B cell (primary cell): ENCODE measurements around the gene ELFN1. TPM values are rescaled to one million over a fixed set of nuclear protein-coding genes. Genes with fewer than 3 reads are reported as not detected.
"Not testable (repeated sequence)": the region's sequence is repeated elsewhere in the genome, so short reads cannot be mapped to it uniquely, and the experiment has no call there.

Experiments used
- ATAC-seq: fragments of 200-7000 bp; cut with Tn5 transposase; one replicate; pipeline ENCODE4 v1.10.0; 2021; ENCODE audit warnings: low read depth, mild to moderate bottlenecking, moderate number of reproducible peaks, moderate library complexity
- CTCF ChIA-PET: fragments of 350-600 bp; sonication (Branson Sonifier 250); formaldehyde crosslinking; loops from one replicate; lab custom pipeline; 2021; ENCODE audit warnings: antibody characterized with exemption, inconsistent platforms; lab: Charles Lee
- POLR2A ChIA-PET: fragments of 350-600 bp; sonication (Branson Sonifier 250); formaldehyde crosslinking; loops from one replicate; lab custom pipeline; 2021; ENCODE audit warnings: antibody characterized with exemption; lab: Charles Lee
- DNase-seq: peaks from one replicate; pipeline ENCODE4 v3.0.0; 2013
- H2AFZ ChIP-seq: 2 replicates; pipeline ENCODE4 v1.6.1; 2012; ENCODE audit warnings: mild to moderate bottlenecking, low read depth, low read length; ENCODE audit not compliant: insufficient read depth, poor library complexity, severe bottlenecking
- H3K27ac ChIP-seq, 2 donors: 1 replicate in 1 of 2; 2 replicates in 1 of 2; pipeline ENCODE4 v1.5.1; 2012 to 2013; ENCODE audit warnings: low read length in 2 of 2, mild to moderate bottlenecking in 2 of 2, moderate library complexity in 1 of 2
- H3K27me3 ChIP-seq, 4 experiments: fragments of 200-600 bp in 1 of 4; sonication (generic) in 1 of 4; replicated peaks in 1 of 4; 1 replicate in 2 of 4; 2 replicates in 2 of 4; pipeline versions ENCODE4 v1.6.1 to v1.7.0; 2013 to 2016; ENCODE audit warnings: low read length in 3 of 4, mild to moderate bottlenecking in 2 of 4, mixed read lengths in 1 of 4, moderate library complexity in 1 of 4; ENCODE audit not compliant: insufficient read depth in 4 of 4, control insufficient read depth in 3 of 4; ENCODE audit errors: control extremely low read depth in 1 of 4
- H3K36me3 ChIP-seq, 2 experiments: replicated peaks in 1 of 2; 1 replicate in 1 of 2; 2 replicates in 1 of 2; pipeline versions ENCODE4 v1.6.1 to v1.7.1; 2013; ENCODE audit warnings: low read length in 1 of 2; ENCODE audit not compliant: insufficient read depth in 2 of 2, control insufficient read depth in 1 of 2; ENCODE audit errors: control extremely low read depth in 1 of 2, extremely low read depth in 1 of 2
- H3K4me1 ChIP-seq, 2 donors: fragments of 200-600 bp in 1 of 2; sonication (generic) in 1 of 2; 1 replicate in 1 of 2; 2 replicates in 1 of 2; pipeline versions ENCODE4 v1.5.1 to v1.6.1; 2013 to 2017; ENCODE audit warnings: low read length in 2 of 2; ENCODE audit not compliant: control insufficient read depth in 2 of 2, insufficient read depth in 2 of 2
- H3K4me2 ChIP-seq: replicated peaks from 2 replicates; pipeline ENCODE3; 2012; ENCODE audit warnings: mild to moderate bottlenecking, low read depth, low read length; ENCODE audit not compliant: poor library complexity, severe bottlenecking
- H3K4me3 ChIP-seq, 5 experiments: fragments of 200-600 bp in 1 of 5; sonication (generic) in 1 of 5; 1 replicate in 3 of 5; 2 replicates in 2 of 5; pipeline versions ENCODE4 v1.5.1 to v1.7.0; 2011 to 2016; ENCODE audit warnings: low read length in 4 of 5, mild to moderate bottlenecking in 4 of 5, low read depth in 2 of 5, control low read depth in 1 of 5, moderate library complexity in 1 of 5; ENCODE audit not compliant: insufficient read depth in 1 of 5; ENCODE audit errors: control extremely low read depth in 1 of 5, extremely low read depth in 1 of 5
- H3K79me2 ChIP-seq: fragments of 200-600 bp; sonication (generic); one replicate; pipeline ENCODE4 v1.6.0; 2016; ENCODE audit warnings: low read length; ENCODE audit not compliant: control insufficient read depth, insufficient read depth
- H3K9ac ChIP-seq: fragments of 200-600 bp; sonication (generic); 2 replicates; pipeline ENCODE4 v1.6.1; 2017; ENCODE audit warnings: mild to moderate bottlenecking, low read length, moderate library complexity
- H3K9me3 ChIP-seq, 3 donors: one replicate each; pipeline versions ENCODE4 v1.6.1 to v1.7.1; 2013; ENCODE audit warnings: low read length in 2 of 3; ENCODE audit not compliant: control insufficient read depth in 2 of 3, insufficient read depth in 1 of 3; ENCODE audit errors: control extremely low read depth in 1 of 3
- H4K20me1 ChIP-seq: 2 replicates; pipeline ENCODE4 v1.6.0; 2012; ENCODE audit warnings: mild to moderate bottlenecking, low read length; ENCODE audit not compliant: insufficient read depth, control insufficient read depth, poor library complexity, severe bottlenecking
- H3K27ac Mint-ChIP-seq: one replicate; pipeline ENCODE4 v1.8.0; 2021; ENCODE audit warnings: mixed read lengths
- H3K27me3 Mint-ChIP-seq: one replicate; pipeline ENCODE4 v1.8.0; 2021; ENCODE audit warnings: mixed read lengths
- H3K4me1 Mint-ChIP-seq: one replicate; pipeline ENCODE4 v1.8.0; 2021; ENCODE audit warnings: mixed read lengths
- H3K4me3 Mint-ChIP-seq: one replicate; pipeline ENCODE4 v1.8.0; 2021; ENCODE audit warnings: mixed read lengths
- H3K9me3 Mint-ChIP-seq: one replicate; pipeline ENCODE4 v1.8.0; 2022; ENCODE audit warnings: mixed read lengths; ENCODE audit not compliant: insufficient read depth
- EZH2 ChIP-seq: IDR thresholded peaks from 2 replicates; pipeline ENCODE4 v1.6.1; 2012; ENCODE audit warnings: borderline replicate concordance, low read depth, mild to moderate bottlenecking, moderate library complexity, low read length; ENCODE audit not compliant: insufficient read depth, poor library complexity, severe bottlenecking
- WGBS: methylation state at CpG from one replicate; pipeline ENCODE4 v1.1.5; 2013; ENCODE audit warnings: missing lambda C conversion rate; ENCODE audit not compliant: insufficient coverage; 5-methylcytosine and 5-hydroxymethylcytosine counted together
- intact Hi-C: fragments of 100-400 bp; cut with micrococcal nuclease; formaldehyde crosslinking; loops from one replicate; pipeline ENCODE4 v1.10.0; 2022
- polyA plus RNA-seq: library from polyadenylated mRNA; depleted of rRNA; stranded (reverse); fragments of >200 nt; gene quantifications from 2 replicates; pipeline ENCODE4 v1.2.3, GENCODE V29; 2012
- total RNA-seq, 2 donors: library from RNA; stranded (reverse); fragments of 120-200 nt in 1 of 2; gene quantifications; 1 replicate in 1 of 2; 2 replicates in 1 of 2; pipeline versions ENCODE4 v1.2.3 to v1.2.4, GENCODE V29; 2013 to 2022
- TF ChIP-seq, protein P1 (sequence below): fragments of 200-600 bp; IDR thresholded peaks from one replicate; pipeline ENCODE4 v1.8.0; 2022; ENCODE audit warnings: antibody characterized with exemption, mild to moderate bottlenecking

Gene ELFN1
- total and polyA plus RNA-seq, 2 donors (not counting 1 experiment from before 2014, with no cell fraction given) = 0.12 TPM; not detected in 1

DNA sequence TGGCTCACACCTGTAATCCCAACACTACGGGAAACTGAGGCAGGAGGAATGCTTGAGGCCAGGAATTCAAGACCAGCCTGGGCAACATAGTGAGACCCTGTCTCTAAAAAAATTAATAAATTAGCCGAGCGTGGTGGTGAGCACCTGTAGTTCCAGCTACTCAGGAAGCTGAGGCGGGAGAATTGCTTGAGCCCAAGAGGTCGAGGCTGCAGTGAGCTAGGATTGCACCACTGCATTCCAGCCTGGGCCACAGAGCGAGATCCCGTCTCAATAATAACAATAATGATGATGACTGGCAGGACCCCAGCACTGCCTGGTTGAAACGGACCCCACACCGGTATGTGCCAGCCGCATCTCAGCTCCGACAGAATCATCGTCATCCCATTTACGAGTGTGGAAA is 93.0 kb downstream of the ELFN1 start:
- intact Hi-C loops = no loop called here
- H3K9ac ChIP-seq = no peak overlapping the region
- H3K4me3 ChIP-seq = no peak overlapping the region
- H3K27ac Mint-ChIP-seq = no peak overlapping the region
- ATAC-seq = no peak
- H3K27me3 ChIP-seq = peaks cover 0 to 13% (median 3%) of the 10 kb centered on the region in 4 experiments
- H3K79me2 ChIP-seq = no peaks in the 10 kb centered on the region
- DNase-seq = no peak
- no peaks in the 10 kb centered on the region for H3K9me3 Mint-ChIP-seq
- no peak for TF ChIP-seq EZH2
- TF ChIP-seq, protein P1, sequence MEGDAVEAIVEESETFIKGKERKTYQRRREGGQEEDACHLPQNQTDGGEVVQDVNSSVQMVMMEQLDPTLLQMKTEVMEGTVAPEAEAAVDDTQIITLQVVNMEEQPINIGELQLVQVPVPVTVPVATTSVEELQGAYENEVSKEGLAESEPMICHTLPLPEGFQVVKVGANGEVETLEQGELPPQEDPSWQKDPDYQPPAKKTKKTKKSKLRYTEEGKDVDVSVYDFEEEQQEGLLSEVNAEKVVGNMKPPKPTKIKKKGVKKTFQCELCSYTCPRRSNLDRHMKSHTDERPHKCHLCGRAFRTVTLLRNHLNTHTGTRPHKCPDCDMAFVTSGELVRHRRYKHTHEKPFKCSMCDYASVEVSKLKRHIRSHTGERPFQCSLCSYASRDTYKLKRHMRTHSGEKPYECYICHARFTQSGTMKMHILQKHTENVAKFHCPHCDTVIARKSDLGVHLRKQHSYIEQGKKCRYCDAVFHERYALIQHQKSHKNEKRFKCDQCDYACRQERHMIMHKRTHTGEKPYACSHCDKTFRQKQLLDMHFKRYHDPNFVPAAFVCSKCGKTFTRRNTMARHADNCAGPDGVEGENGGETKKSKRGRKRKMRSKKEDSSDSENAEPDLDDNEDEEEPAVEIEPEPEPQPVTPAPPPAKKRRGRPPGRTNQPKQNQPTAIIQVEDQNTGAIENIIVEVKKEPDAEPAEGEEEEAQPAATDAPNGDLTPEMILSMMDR = no peak
- CTCF ChIA-PET = interaction anchor here (0.6 kb wide), 1 partner anchor 12 kb away, joined by 3 read pairs; no protein-coding TSS in a partner anchor
- no peak overlapping the region for H3K27ac ChIP-seq
- no peaks in the 10 kb centered on the region for H3K4me1 Mint-ChIP-seq
- no peak overlapping the region for H2AFZ ChIP-seq
- H3K36me3 ChIP-seq = no peaks in the 10 kb centered on the region
- H3K4me2 ChIP-seq = no peak overlapping the region
- H3K27me3 Mint-ChIP-seq = peaks cover 6% of the 10 kb centered on the region
- WGBS = 97% methylated on average over 13 of the region's 13 CpGs
- H3K4me1 ChIP-seq = no peaks in the 10 kb centered on the region
- H3K4me3 Mint-ChIP-seq = no peak overlapping the region
- POLR2A ChIA-PET = no interaction called here
- peaks cover 0 to 57% (median 6%) of the 10 kb centered on the region in 3 donors for H3K9me3 ChIP-seq
- H4K20me1 ChIP-seq = no peaks in the 10 kb centered on the region

DNA sequence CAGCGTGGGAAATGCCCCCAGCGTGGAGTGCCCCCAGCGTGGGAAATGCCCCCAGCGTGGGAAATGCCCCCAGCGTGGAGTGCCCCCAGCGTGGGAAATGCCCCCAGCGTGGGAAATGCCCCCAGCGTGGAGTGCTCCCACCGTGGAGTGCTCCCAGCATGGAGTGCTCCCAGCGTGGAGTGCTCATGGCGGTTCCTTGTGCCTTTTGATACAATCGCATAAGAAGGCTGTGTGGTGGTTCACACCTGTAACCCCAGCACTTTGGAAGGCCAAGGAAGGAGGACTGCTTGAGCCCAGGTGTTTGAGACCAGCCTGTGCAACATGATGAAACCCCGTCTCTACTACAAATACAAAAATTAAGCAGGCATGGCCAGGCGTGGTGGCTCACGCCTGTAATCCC is 93.8 kb downstream of the ELFN1 start:
- H3K4me3 Mint-ChIP-seq, ATAC-seq, DNase-seq, intact Hi-C loops, H2AFZ ChIP-seq, H3K36me3 ChIP-seq, H3K4me1 ChIP-seq, H3K79me2 ChIP-seq, CTCF ChIA-PET, H3K27me3 Mint-ChIP-seq, H3K9me3 Mint-ChIP-seq, H3K27me3 ChIP-seq, H3K27ac Mint-ChIP-seq, H3K9ac ChIP-seq, H3K4me1 Mint-ChIP-seq, H3K4me3 ChIP-seq, H4K20me1 ChIP-seq, H3K4me2 ChIP-seq, H3K27ac ChIP-seq, POLR2A ChIA-PET: not testable (repeated sequence)
- WGBS = 98% methylated on average over 9 of the region's 15 CpGs
- H3K9me3 ChIP-seq = peaks cover 0 to 48% (median 6%) of the 10 kb centered on the region in 3 donors
